B cell (primary cell): Measurements from ENCODE around the gene UCP2. TPM values are rescaled to one million over a fixed set of nuclear protein-coding genes. Genes with fewer than 3 reads are reported as not detected.

Experiments used
- polyA plus RNA-seq: library from polyadenylated mRNA; depleted of rRNA; stranded (reverse); fragments of >200 nt; gene quantifications from 2 replicates; pipeline ENCODE4 v1.2.3, GENCODE V29; 2012
- total RNA-seq, 2 donors: library from RNA; stranded (reverse); fragments of 120-200 nt in 1 of 2; gene quantifications; 1 replicate in 1 of 2; 2 replicates in 1 of 2; pipeline versions ENCODE4 v1.2.3 to v1.2.4, GENCODE V29; 2013 to 2022

UCP2 gene
- total and polyA plus RNA-seq, 2 donors (not counting 1 experiment from before 2014, with no cell fraction given), result 613 to 697 TPM

Other genes starting within 250 kb of the UCP2 start
- gene RAB6A, start 221.8 kb downstream of the UCP2 start, total RNA-seq, result 70.5 and 80.5 TPM in 2 replicates
- gene RAB6A, start 221.8 kb downstream of the UCP2 start, polyA plus RNA-seq, result 17.2 and 21.6 TPM in 2 replicates
- gene MRPL48, start 195.0 kb downstream of the UCP2 start, total RNA-seq, result 26.6 and 28.3 TPM in 2 replicates
- 19.1 and 19.4 TPM in 2 replicates for gene MRPL48, start 195.0 kb downstream of the UCP2 start, polyA plus RNA-seq
- 59.6 and 60.5 TPM in 2 replicates for gene COA4, start 106.0 kb downstream of the UCP2 start, total RNA-seq
- gene COA4, start 106.0 kb downstream of the UCP2 start, polyA plus RNA-seq, result 43.0 and 60.8 TPM in 2 replicates
- gene PAAF1, start 105.8 kb downstream of the UCP2 start, total RNA-seq, result 19.5 and 19.9 TPM in 2 replicates
- 11.2 and 11.5 TPM in 2 replicates for gene PAAF1, start 105.8 kb downstream of the UCP2 start, polyA plus RNA-seq
- 0.15 TPM in 1 of 2 replicates, not detected in the other for gene DNAJB13, start 31.8 kb downstream of the UCP2 start, total RNA-seq
- gene DNAJB13, start 31.8 kb downstream of the UCP2 start, polyA plus RNA-seq, result 0.27 TPM in 1 of 2 replicates, not detected in the other
- gene UCP3, start 26.2 kb upstream of the UCP2 start, total RNA-seq, result 8.4 and 11.0 TPM in 2 replicates
- 6.3 and 8.9 TPM in 2 replicates for gene UCP3, start 26.2 kb upstream of the UCP2 start, polyA plus RNA-seq
- 63.9 and 69.0 TPM in 2 replicates for gene C2CD3, start 188.2 kb upstream of the UCP2 start, total RNA-seq
- 17.2 and 19.8 TPM in 2 replicates for gene C2CD3, start 188.2 kb upstream of the UCP2 start, polyA plus RNA-seq
- 18.7 and 23.6 TPM in 2 replicates for gene PPME1, start 188.4 kb upstream of the UCP2 start, total RNA-seq
- 10.7 and 11.2 TPM in 2 replicates for gene PPME1, start 188.4 kb upstream of the UCP2 start, polyA plus RNA-seq